Measurements from ENCODE around the gene PYCARD.

DNA sequence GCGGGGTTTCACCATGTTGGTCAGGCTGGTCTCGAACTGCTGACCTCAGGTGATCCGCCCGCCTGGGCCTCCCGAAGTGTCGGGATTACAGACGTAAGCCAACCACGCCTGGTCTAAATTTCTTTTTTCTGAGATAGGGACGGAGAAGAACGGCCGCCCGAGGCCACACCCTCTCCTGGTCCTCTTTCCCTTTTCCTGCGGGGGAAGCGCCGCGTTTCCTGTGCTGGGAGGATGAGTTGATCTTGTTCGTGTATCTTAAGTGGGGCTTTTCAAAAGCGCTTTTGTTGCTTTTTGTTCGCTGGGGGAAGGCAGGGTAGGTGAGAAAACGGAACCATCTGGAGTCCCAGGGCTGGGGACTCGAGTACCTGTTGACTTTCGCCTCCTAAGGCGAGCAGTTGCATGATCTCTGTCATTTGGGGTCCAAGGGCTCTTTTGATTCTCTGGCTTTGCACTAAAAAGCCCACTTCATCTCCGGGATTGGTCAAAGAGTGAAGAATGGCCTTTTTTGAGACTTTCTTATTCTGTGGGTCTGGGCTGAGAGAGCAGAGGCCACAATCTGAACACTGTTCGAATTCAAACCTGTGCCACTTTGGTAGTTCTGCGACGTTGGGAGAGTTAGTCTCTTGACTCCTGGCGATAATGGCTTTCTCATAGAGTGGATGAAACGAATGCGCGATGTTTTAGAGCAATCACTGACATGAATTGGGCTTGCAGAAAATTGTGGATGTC lies 21.3 kb downstream of the PYCARD start:
- TF ChIP-seq, protein P1, sequence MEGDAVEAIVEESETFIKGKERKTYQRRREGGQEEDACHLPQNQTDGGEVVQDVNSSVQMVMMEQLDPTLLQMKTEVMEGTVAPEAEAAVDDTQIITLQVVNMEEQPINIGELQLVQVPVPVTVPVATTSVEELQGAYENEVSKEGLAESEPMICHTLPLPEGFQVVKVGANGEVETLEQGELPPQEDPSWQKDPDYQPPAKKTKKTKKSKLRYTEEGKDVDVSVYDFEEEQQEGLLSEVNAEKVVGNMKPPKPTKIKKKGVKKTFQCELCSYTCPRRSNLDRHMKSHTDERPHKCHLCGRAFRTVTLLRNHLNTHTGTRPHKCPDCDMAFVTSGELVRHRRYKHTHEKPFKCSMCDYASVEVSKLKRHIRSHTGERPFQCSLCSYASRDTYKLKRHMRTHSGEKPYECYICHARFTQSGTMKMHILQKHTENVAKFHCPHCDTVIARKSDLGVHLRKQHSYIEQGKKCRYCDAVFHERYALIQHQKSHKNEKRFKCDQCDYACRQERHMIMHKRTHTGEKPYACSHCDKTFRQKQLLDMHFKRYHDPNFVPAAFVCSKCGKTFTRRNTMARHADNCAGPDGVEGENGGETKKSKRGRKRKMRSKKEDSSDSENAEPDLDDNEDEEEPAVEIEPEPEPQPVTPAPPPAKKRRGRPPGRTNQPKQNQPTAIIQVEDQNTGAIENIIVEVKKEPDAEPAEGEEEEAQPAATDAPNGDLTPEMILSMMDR (conservative IDR thresholded peaks at IDR 0.05), result no peak
- no peak for TF ChIP-seq EZH2 (IDR thresholded peaks at IDR 0.05; ENCODE audit: low read depth)
